ENCODE data around the gene SFRP5. TPM values are rescaled to one million over a fixed set of nuclear protein-coding genes. Genes with fewer than 3 reads are reported as not detected.

The SFRP5 gene
- total RNA-seq, 2 donors from 2014 or later = not detected

- ATAC-seq (no peak), DNase-seq (ENCODE audit: low spot score in 2 of 2) (no peak)
- H3K36me3 Mint-ChIP-seq = peaks cover 9 to 19% of the 10 kb centered on the region in 2 donors
- H3K9me3 Mint-ChIP-seq = peaks cover 8% of the 10 kb centered on the region in 2 donors
- H3K27ac Mint-ChIP-seq = no peak overlapping the region
These were observed 38.5 kb downstream of the SFRP5 start for GRCh38 chr10:97733256-97733655.

- Mint-ChIP-seq H3K9me3 (peaks cover 8% of the 10 kb centered on the region in 2 donors), H3K27ac (no peak overlapping the region), H3K36me3 (peaks cover 0 to 10% of the 10 kb centered on the region in 2 donors)
- DNase-seq (ENCODE audit: low spot score in 2 of 2) = no peak
- ATAC-seq = no peak
These were observed 39.8 kb downstream of the SFRP5 start for GRCh38 chr10:97732052-97732359.

GRCh38 chr10:97731346-97732051 is 40.3 kb downstream of the SFRP5 start:
- DNase-seq (ENCODE audit: low spot score in 2 of 2) (peak in 1 of 2 donors; percentile 54), ATAC-seq (peak in 1 of 2 donors; percentile 47)
- Mint-ChIP-seq H3K27ac (no peak overlapping the region), H3K9me3 (peaks cover 8% of the 10 kb centered on the region in 2 donors), H3K36me3 (peaks cover 0 to 10% of the 10 kb centered on the region in 2 donors)

GRCh38 chr10:97729014-97729413 is 42.8 kb downstream of the SFRP5 start:
- H3K9me3 Mint-ChIP-seq = no peaks in the 10 kb centered on the region
- H3K27ac Mint-ChIP-seq = no peak overlapping the region
- peak in 1 of 2 donors; percentile 28 for ATAC-seq

GRCh38 chr10:97726636-97727178 is 45.1 kb downstream of the SFRP5 start:
- ATAC-seq = peak; percentile 70 to 93
- Mint-ChIP-seq H3K27ac (no peak overlapping the region), H3K36me3 (no peaks in the 10 kb centered on the region), H3K9me3 (no peaks in the 10 kb centered on the region)
- DNase-seq (ENCODE audit: low spot score in 2 of 2) = no peak

More at GRCh38 chr10:97729014-97729413, 42.8 kb downstream of the SFRP5 start:
- H3K36me3 Mint-ChIP-seq = no peaks in the 10 kb centered on the region
- DNase-seq (ENCODE audit: low spot score in 2 of 2) = no peak

GRCh38 chr10:97724341-97724941 is 47.4 kb downstream of the SFRP5 start:
- H3K36me3 Mint-ChIP-seq = no peaks in the 10 kb centered on the region
- DNase-seq (ENCODE audit: low spot score in 2 of 2) (no peak), ATAC-seq (no peak)
- no peaks in the 10 kb centered on the region for H3K9me3 Mint-ChIP-seq
- no peak overlapping the region for H3K27ac Mint-ChIP-seq

- no peak for ATAC-seq
- no peak for DNase-seq (ENCODE audit: low spot score in 2 of 2)
- no peaks in the 10 kb centered on the region for H3K36me3 Mint-ChIP-seq
- no peak overlapping the region for H3K27ac Mint-ChIP-seq
- no peaks in the 10 kb centered on the region for H3K9me3 Mint-ChIP-seq
These were observed 48.8 kb downstream of the SFRP5 start for GRCh38 chr10:97723001-97723400.

- DNase-seq (ENCODE audit: low spot score in 2 of 2) (no peak), ATAC-seq (no peak)
- no peaks in the 10 kb centered on the region for H3K36me3 Mint-ChIP-seq
- no peak overlapping the region for H3K27ac Mint-ChIP-seq
- H3K9me3 Mint-ChIP-seq = no peaks in the 10 kb centered on the region
These were observed 49.7 kb downstream of the SFRP5 start for GRCh38 chr10:97721871-97722780.

- H3K27ac Mint-ChIP-seq = peak overlapping the region in 1 of 2 donors; percentile 11
- DNase-seq (ENCODE audit: low spot score in 2 of 2) = no peak
- no peaks in the 10 kb centered on the region for H3K9me3 Mint-ChIP-seq
- no peak for ATAC-seq
- no peaks in the 10 kb centered on the region for H3K36me3 Mint-ChIP-seq
These were observed 52.2 kb downstream of the SFRP5 start for GRCh38 chr10:97719602-97720001.

- Mint-ChIP-seq H3K27ac (no peak overlapping the region), H3K9me3 (no peaks in the 10 kb centered on the region), H3K36me3 (peaks cover 5% of the 10 kb centered on the region in 2 donors)
- DNase-seq (ENCODE audit: low spot score in 2 of 2) (no peak), ATAC-seq (no peak)
These were observed 53.1 kb downstream of the SFRP5 start for GRCh38 chr10:97718659-97719142.

- ATAC-seq = no peak
- Mint-ChIP-seq H3K36me3 (peaks cover 5% of the 10 kb centered on the region in 2 donors), H3K27ac (no peak overlapping the region), H3K9me3 (no peaks in the 10 kb centered on the region)
- no peak for DNase-seq (ENCODE audit: low spot score in 2 of 2)
These were observed 53.6 kb downstream of the SFRP5 start for GRCh38 chr10:97718178-97718577.

- no peak overlapping the region for H3K27ac Mint-ChIP-seq
- DNase-seq (ENCODE audit: low spot score in 2 of 2) (no peak), ATAC-seq (no peak)
- H3K36me3 Mint-ChIP-seq = peaks cover 5 to 10% of the 10 kb centered on the region in 2 donors
- H3K9me3 Mint-ChIP-seq = no peaks in the 10 kb centered on the region
These were observed 54.2 kb downstream of the SFRP5 start for GRCh38 chr10:97717627-97718026.

Other genes with a start within 250 kb of the SFRP5 start
- under 1 TPM; 0.25 to 0.39 TPM for gene ANKRD2, start 199.2 kb downstream of the SFRP5 start, total RNA-seq
- gene HOGA1, start 187.6 kb downstream of the SFRP5 start, total RNA-seq = not detected
- gene C10orf62, start 182.3 kb downstream of the SFRP5 start, total RNA-seq = not detected
- 1 to 10 TPM; 1.1 to 6.0 TPM for gene MORN4, start 138.5 kb downstream of the SFRP5 start, total RNA-seq
- 10 to 100 TPM in 1 of 2 donors, 1 to 10 TPM in 1; 9.7 to 13.6 TPM for gene PI4K2A, start 131.3 kb downstream of the SFRP5 start, total RNA-seq
- 1 to 10 TPM; 2.2 to 2.8 TPM for gene AVPI1, start 84.8 kb downstream of the SFRP5 start, total RNA-seq
- 1 to 10 TPM in 1 of 2 donors, under 1 TPM in 1; 0.57 to 7.1 TPM for gene MARVELD1, start 58.3 kb downstream of the SFRP5 start, total RNA-seq
- 10 to 100 TPM; 28.0 to 29.3 TPM for gene ZFYVE27, start 34.9 kb downstream of the SFRP5 start, total RNA-seq
- gene GOLGA7B, start 77.8 kb upstream of the SFRP5 start, total RNA-seq = under 1 TPM; 0.41 to 0.88 TPM